WTC11 (cell line): ENCODE data around the gene MYH9. TPM values are rescaled to one million over a fixed set of nuclear protein-coding genes. Genes with fewer than 3 reads are reported as not detected.

ENCODE experiments used
- ATAC-seq: fragments of 200-7000 bp; cut with Tn5 transposase; 2 replicates; pipeline ENCODE4 v1.10.0; 2021; ENCODE audit warnings: mild to moderate bottlenecking, moderate library complexity
- CTCF ChIA-PET: fragments of 300-600 bp; sonication (Branson Sonifier 250); formaldehyde crosslinking; loops from one replicate; lab custom pipeline; 2021; ENCODE audit warnings: antibody characterized with exemption; lab: Charles Lee
- POLR2A ChIA-PET: fragments of 350-600 bp; sonication (Branson Sonifier 250); formaldehyde crosslinking; loops from one replicate; lab custom pipeline; 2021; ENCODE audit warnings: antibody characterized with exemption; lab: Charles Lee
- DNase-seq: peaks from one replicate; pipeline ENCODE4 v3.0.0; 2021; ENCODE audit warnings: low spot score
- H3K27ac Mint-ChIP-seq: 2 replicates; pipeline ENCODE4 v1.8.0; 2021; ENCODE audit warnings: mixed read lengths
- H3K27me3 Mint-ChIP-seq: 2 replicates; pipeline ENCODE4 v1.8.0; 2021; ENCODE audit warnings: low read depth, mild to moderate bottlenecking, moderate library complexity, mixed read lengths
- H3K36me3 Mint-ChIP-seq: 2 replicates; pipeline ENCODE4 v1.8.0; 2021; ENCODE audit warnings: mixed read lengths
- H3K4me1 Mint-ChIP-seq: 2 replicates; pipeline ENCODE4 v1.8.0; 2022; ENCODE audit warnings: mixed read lengths
- H3K4me3 Mint-ChIP-seq: 2 replicates; pipeline ENCODE4 v1.8.0; 2021; ENCODE audit warnings: mild to moderate bottlenecking, moderate library complexity, mixed read lengths
- H3K9me3 Mint-ChIP-seq: 2 replicates; pipeline ENCODE4 v1.8.0; 2021; ENCODE audit warnings: mixed read lengths
- AR ChIP-seq: fragments of 250-450 bp; sonication (Bioruptor Pico); IDR thresholded peaks from 2 replicates; pipeline ENCODE4 v1.9.0; 2021; ENCODE audit warnings: mild to moderate bottlenecking
- ARID4B ChIP-seq: sonication (generic); formaldehyde crosslinking; IDR thresholded peaks from 2 replicates; pipeline ENCODE4 v1.8.0; 2023; ENCODE audit warnings: missing genetic modification reagents, mild to moderate bottlenecking, borderline replicate concordance
- CBFB ChIP-seq: sonication (generic); formaldehyde crosslinking; IDR thresholded peaks from 2 replicates; pipeline ENCODE4 v1.8.1; 2022; ENCODE audit warnings: mild to moderate bottlenecking, low read depth, missing genetic modification reagents
- CREB1 ChIP-seq: sonication (generic); formaldehyde crosslinking; IDR thresholded peaks from 2 replicates; pipeline ENCODE4 v1.8.0; 2023; ENCODE audit warnings: mild to moderate bottlenecking, missing genetic modification reagents
- CREM ChIP-seq: sonication (generic); formaldehyde crosslinking; IDR thresholded peaks from 2 replicates; pipeline ENCODE4 v1.8.1; 2022; ENCODE audit warnings: mild to moderate bottlenecking, missing genetic modification reagents, moderate library complexity
- CTCF ChIP-seq: fragments of 200-600 bp; IDR thresholded peaks from 2 replicates; pipeline ENCODE4 v1.8.0; 2022; ENCODE audit warnings: antibody characterized with exemption
- EMX1 ChIP-seq: fragments of 250-450 bp; sonication (Bioruptor Pico); IDR thresholded peaks from 2 replicates; pipeline ENCODE4 v1.8.0; 2021; ENCODE audit warnings: mild to moderate bottlenecking
- FOXK1 ChIP-seq: sonication (generic); formaldehyde crosslinking; IDR thresholded peaks from 2 replicates; pipeline ENCODE4 v1.8.0; 2022; ENCODE audit warnings: mild to moderate bottlenecking, moderate library complexity, missing genetic modification reagents
- GABPB1 ChIP-seq: sonication (generic); formaldehyde crosslinking; IDR thresholded peaks from 2 replicates; pipeline ENCODE4 v1.8.1; 2023; ENCODE audit warnings: mild to moderate bottlenecking, missing genetic modification reagents
- HMGA2 ChIP-seq: fragments of 250-450 bp; sonication (Bioruptor Pico); IDR thresholded peaks from 2 replicates; pipeline ENCODE4 v1.4.0; 2021; ENCODE audit warnings: mild to moderate bottlenecking, moderate library complexity
- JUN ChIP-seq: sonication (generic); formaldehyde crosslinking; IDR thresholded peaks from 2 replicates; pipeline ENCODE4 v1.8.0; 2023; ENCODE audit warnings: mild to moderate bottlenecking, missing genetic modification reagents
- KAT7 ChIP-seq: sonication (generic); formaldehyde crosslinking; IDR thresholded peaks from 2 replicates; pipeline ENCODE4 v1.8.1; 2023; ENCODE audit warnings: missing genetic modification reagents, mild to moderate bottlenecking, borderline replicate concordance
- MXD4 ChIP-seq: fragments of 250-450 bp; sonication (Bioruptor Pico); IDR thresholded peaks from 2 replicates; pipeline ENCODE4 v1.8.0; 2021; ENCODE audit warnings: mild to moderate bottlenecking, moderate library complexity, borderline replicate concordance
- MYBL2 ChIP-seq: sonication (generic); formaldehyde crosslinking; IDR thresholded peaks from 2 replicates; pipeline ENCODE4 v1.8.1; 2023; ENCODE audit warnings: mild to moderate bottlenecking, moderate library complexity, missing genetic modification reagents
- SOX15 ChIP-seq: fragments of 250-450 bp; sonication (Bioruptor Pico); IDR thresholded peaks from 2 replicates; pipeline ENCODE4 v1.9.0; 2021; ENCODE audit warnings: mild to moderate bottlenecking
- USF2 ChIP-seq: sonication (generic); formaldehyde crosslinking; IDR thresholded peaks from 2 replicates; pipeline ENCODE4 v1.8.1; 2023; ENCODE audit warnings: mild to moderate bottlenecking, missing genetic modification reagents, moderate library complexity
- ZMAT4 ChIP-seq: fragments of 250-450 bp; sonication (Bioruptor Pico); IDR thresholded peaks from 2 replicates; pipeline ENCODE4 v1.9.0; 2021; ENCODE audit warnings: mild to moderate bottlenecking
- ZNF317 ChIP-seq: sonication (generic); formaldehyde crosslinking; IDR thresholded peaks from 2 replicates; pipeline ENCODE4 v1.8.1; 2023; ENCODE audit warnings: low read depth, mild to moderate bottlenecking, moderate library complexity, missing genetic modification reagents, borderline replicate concordance
- ZNF396 ChIP-seq: fragments of 250-450 bp; sonication (Bioruptor Pico); IDR thresholded peaks from 2 replicates; pipeline ENCODE4 v1.8.0; 2021; ENCODE audit warnings: mild to moderate bottlenecking, moderate library complexity, borderline replicate concordance
- total RNA-seq: library from RNA; stranded (reverse); gene quantifications from 3 replicates; pipeline ENCODE4 v1.2.3, GENCODE V29; 2021

MYH9 gene
- total RNA-seq, 1 experiment from 2014 or later, result 277 TPM

GRCh38 chr22:36279219-36279666 lies 108.5 kb downstream of the MYH9 start:
- peaks cover 28% of the 10 kb centered on the region for H3K36me3 Mint-ChIP-seq
- no peak for DNase-seq
- H3K9me3 Mint-ChIP-seq, result no peaks in the 10 kb centered on the region
- no peaks in the 10 kb centered on the region for H3K27me3 Mint-ChIP-seq
- TF ChIP-seq GABPB1 (CRISPR knock-in tag), result peak; percentile 66
- TF ChIP-seq HMGA2 (CRISPR knock-in tag), result no peak
- TF ChIP-seq, all 79 proteins: peak for 1
- CTCF ChIA-PET, result interaction anchor here (0.8 to 2.5 kb wide), 6 partner anchors 13 to 207 kb away, joined by 3 to 25 read pairs (median 9); partner anchors contain the start of gene APOL2
- Mint-ChIP-seq H3K27ac (no peak overlapping the region), H3K4me1 (peaks cover 11% of the 10 kb centered on the region), H3K4me3 (no peak overlapping the region)
- no peak for ATAC-seq
- POLR2A ChIA-PET, result no interaction called here

GRCh38 chr22:36277482-36278291 lies 110.1 kb downstream of the MYH9 start:
- ATAC-seq, result peak; percentile 94
- peaks cover 17% of the 10 kb centered on the region for H3K36me3 Mint-ChIP-seq
- TF ChIP-seq ARID4B (CRISPR knock-in tag) (0 out of 2 replicates have a peak, but pooled peaks have one; percentile 24), USF2 (CRISPR knock-in tag) (no peak), JUN (no peak), FOXK1 (CRISPR knock-in tag) (no peak), CBFB (CRISPR knock-in tag) (no peak), EMX1 (CRISPR knock-in tag) (0 out of 2 replicates have a peak, but pooled peaks have one; percentile 57), CREB1 (CRISPR knock-in tag) (no peak), CTCF (peak; percentile 75)
- TF ChIP-seq, all 79 proteins: peak for 3
- Mint-ChIP-seq H3K4me1 (peaks cover 11% of the 10 kb centered on the region), H3K27ac (peak overlapping the region; percentile 72), H3K27me3 (no peaks in the 10 kb centered on the region), H3K4me3 (no peak overlapping the region; the same call in 1 of the 2 replicates), H3K9me3 (no peaks in the 10 kb centered on the region)
- POLR2A ChIA-PET, result interaction anchor here (0.5 kb wide), 1 partner anchor 162 kb away, joined by 7 read pairs; no protein-coding TSS in a partner anchor
- DNase-seq, result peak; percentile 74
- CTCF ChIA-PET, result interaction anchor here (0.5 to 2.5 kb wide), 30 partner anchors 9 to 233 kb away, joined by 3 to 29 read pairs (median 4); partner anchors contain the start of genes APOL2, FOXRED2 and TXN2

GRCh38 chr22:36274531-36274930 lies 113.2 kb downstream of the MYH9 start:
- ATAC-seq (no peak), DNase-seq (no peak)
- Mint-ChIP-seq H3K27ac (no peak overlapping the region), H3K9me3 (no peaks in the 10 kb centered on the region), H3K4me1 (peaks cover 11% of the 10 kb centered on the region), H3K4me3 (no peak overlapping the region), H3K36me3 (no peaks in the 10 kb centered on the region), H3K27me3 (peaks cover 7% of the 10 kb centered on the region)
- ChIA-PET CTCF (interaction anchor here (0.7 kb wide), 1 partner anchor 12 kb away, joined by 3 read pairs; no protein-coding TSS in a partner anchor), POLR2A (no interaction called here)
- TF ChIP-seq KAT7 (CRISPR knock-in tag) (no peak), MYBL2 (no peak), ZNF317 (no peak), GABPB1 (CRISPR knock-in tag) (no peak), ZNF396 (no peak), AR (no peak), ZMAT4 (CRISPR knock-in tag) (no peak), MXD4 (CRISPR knock-in tag) (no peak), SOX15 (CRISPR knock-in tag) (no peak), CREM (CRISPR knock-in tag) (no peak)
